Glomerular endothelial cell (primary cell): ENCODE data around the gene NUDT3. TPM values are rescaled to one million over a fixed set of nuclear protein-coding genes. Genes with fewer than 3 reads are reported as not detected.
"Not testable (repeated sequence)": the region's sequence is repeated elsewhere in the genome, so short reads cannot be mapped to it uniquely, and the experiment has no call there.

ENCODE experiments used
- DNase-seq: peaks from one replicate; pipeline ENCODE4 v3.0.0-alpha.2; 2011; ENCODE audit warnings: low read depth, low spot score; ENCODE audit errors: extremely low read depth
- total RNA-seq: library from RNA; depleted of rRNA; stranded (reverse); fragments of >200 nt; gene quantifications from 2 replicates; pipeline ENCODE4 v1.2.3, GENCODE V29; 2015

The NUDT3 gene
- total RNA-seq = 31.2 and 33.5 TPM in 2 replicates

- no peak for DNase-seq
These were observed at the start of gene NUDT3 for GRCh38 chr6:34392497-34393190. NUDT3 (minus strand) TSS chr6:34392669; CDS start chr6:34392362, 307 bp downstream.

GRCh38 chr6:34441526-34441925 is 49.1 kb upstream of the NUDT3 start:
- DNase-seq = no peak

- DNase-seq = no peak
These were observed 47.0 kb upstream of the NUDT3 start for GRCh38 chr6:34439442-34439841.

DNA sequence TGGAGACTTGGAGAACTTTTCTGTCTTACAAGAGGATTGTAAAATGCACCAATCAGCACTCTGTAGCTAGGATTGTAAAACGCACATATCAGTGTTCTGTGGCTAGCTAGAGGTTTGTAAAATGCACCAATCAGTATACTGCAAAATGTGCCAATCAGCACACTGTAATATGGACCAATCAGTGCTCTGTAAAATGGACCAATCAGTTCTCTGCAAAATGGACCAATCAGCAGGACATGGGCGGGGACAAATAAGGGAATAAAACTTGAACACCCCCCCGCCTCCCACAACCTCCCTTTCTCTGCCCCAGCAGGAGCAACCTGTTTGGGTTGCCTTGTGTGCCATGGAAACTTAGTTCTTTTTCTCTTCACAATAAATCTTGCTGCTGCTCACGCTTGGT is 46.2 kb upstream of the NUDT3 start:
- no peak for DNase-seq

GRCh38 chr6:34437644-34437970 is 45.1 kb upstream of the NUDT3 start:
- no peak for DNase-seq

- no peak for DNase-seq
These were observed 44.6 kb upstream of the NUDT3 start for GRCh38 chr6:34436803-34437643.

DNA sequence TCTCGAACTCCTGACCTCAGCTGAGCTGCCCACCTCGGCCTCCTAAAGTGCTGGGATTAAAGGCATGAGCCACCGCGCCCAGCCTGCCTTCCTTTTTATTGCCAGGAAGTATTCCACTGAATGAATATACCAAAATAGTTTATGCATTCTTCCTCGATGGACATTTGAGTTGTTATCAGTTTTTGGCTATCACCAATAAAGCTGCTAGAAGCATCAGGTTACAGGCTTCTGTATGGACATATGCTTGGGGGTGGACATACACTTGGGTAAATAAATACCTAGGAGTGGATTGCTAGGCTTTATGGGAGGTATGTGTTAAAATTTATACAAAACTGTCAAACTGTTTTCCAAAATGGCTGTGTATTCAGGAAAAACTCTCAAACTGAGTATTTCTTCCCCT is 43.4 kb upstream of the NUDT3 start:
- no peak for DNase-seq

DNA sequence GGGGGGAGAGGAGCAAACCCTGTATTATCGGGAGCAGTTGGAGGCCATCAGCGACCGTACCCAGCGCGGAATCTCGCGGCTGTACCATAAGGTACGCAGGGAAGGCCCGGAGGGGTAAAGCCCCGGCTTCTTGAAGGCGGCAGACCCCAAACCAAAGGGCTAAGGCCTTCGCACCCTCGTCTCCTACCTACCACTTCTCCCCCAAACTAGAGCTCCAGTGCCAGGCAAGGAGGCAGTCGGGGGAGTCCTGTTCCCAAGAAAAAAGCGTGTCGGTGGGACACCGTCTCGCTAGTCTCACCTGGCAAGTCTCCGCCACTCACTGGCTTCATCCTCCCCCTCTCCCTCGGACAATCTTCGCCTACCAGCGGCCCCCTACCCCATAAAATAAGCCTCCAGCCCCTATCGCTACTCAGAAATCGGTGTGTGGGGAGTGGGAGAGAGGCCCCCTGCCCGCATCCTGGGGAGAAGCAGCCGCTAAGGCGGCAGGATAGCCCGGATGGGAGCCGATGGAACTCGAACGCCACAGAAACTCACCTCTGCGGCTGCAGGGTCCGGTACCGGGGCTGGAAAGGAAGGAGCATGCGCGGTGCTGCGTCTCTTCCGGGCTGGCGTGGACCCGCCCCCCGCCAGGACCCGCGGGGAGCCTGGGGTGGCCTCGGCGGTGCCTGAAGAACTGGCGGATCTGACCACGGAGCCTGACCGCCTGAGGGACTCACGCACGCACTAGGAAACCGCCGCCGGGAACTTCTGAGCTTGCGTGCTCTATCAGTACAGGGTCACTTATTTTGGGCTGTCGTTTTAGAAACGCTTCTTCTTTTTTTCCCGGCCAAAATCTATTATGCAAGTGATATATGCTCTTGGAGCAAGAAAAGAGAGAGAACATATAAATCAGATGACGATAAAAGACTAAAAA is 33.3 kb upstream of the NUDT3 start, which contains the start of gene RPS10:
Gene RPS10, minus strand, starts transcription at position 572 of the 913 bp plus-strand sequence. CDS start 848 bp downstream, outside the sequence.
- DNase-seq = peak; percentile 55

- DNase-seq = no peak
These were observed 32.6 kb upstream of the NUDT3 start for GRCh38 chr6:34425132-34425497.

GRCh38 chr6:34424200-34425131 is 32.0 kb upstream of the NUDT3 start:
- no peak for DNase-seq

DNA sequence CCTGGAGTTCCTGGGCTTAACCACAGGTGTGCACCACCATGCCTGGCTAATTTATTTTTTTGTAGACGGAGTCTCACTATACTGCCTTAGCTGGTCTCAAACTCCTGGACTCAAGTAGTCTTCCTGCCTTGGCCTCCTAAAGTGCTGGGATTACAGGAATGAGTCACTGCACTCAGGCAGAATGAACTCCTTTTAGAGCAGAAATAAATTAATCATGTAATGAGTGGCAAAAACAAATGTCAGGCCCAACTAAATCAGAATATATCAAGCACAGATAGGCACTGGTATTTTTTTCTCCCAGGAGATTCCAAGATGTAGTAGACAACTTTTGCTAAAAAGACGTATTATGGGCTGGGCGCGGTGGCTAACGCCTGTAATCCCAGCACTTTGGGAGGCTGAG is 30.8 kb upstream of the NUDT3 start:
- DNase-seq = no peak

DNA sequence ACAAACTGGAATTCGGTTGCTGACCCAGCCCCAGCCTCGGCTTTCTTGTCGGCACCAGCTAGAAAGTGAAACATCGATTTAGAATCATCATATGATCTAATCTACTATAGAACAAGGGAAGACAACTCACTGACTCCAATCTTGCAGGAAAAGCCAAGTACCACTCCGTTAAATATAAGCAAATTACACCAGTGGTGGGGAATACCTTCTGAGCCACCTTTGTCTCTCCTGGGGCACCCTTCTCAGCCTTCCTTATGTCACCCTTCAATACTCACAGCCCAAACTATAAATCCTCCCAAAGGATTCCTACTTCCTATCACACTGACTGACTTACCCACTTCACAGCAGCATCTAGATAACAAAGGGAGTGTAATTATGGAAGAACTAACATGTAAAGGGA is 25.9 kb upstream of the NUDT3 start:
- no peak for DNase-seq

GRCh38 chr6:34416877-34417371 is 24.5 kb upstream of the NUDT3 start:
- DNase-seq = no peak

- no peak for DNase-seq
These were observed 22.8 kb upstream of the NUDT3 start for GRCh38 chr6:34414999-34415858.

GRCh38 chr6:34412643-34413214 is 20.3 kb upstream of the NUDT3 start:
- no peak for DNase-seq

- no peak for DNase-seq
These were observed 19.5 kb upstream of the NUDT3 start for GRCh38 chr6:34412016-34412415.

GRCh38 chr6:34407915-34408314 is 15.4 kb upstream of the NUDT3 start:
- DNase-seq = not testable (repeated sequence)

DNA sequence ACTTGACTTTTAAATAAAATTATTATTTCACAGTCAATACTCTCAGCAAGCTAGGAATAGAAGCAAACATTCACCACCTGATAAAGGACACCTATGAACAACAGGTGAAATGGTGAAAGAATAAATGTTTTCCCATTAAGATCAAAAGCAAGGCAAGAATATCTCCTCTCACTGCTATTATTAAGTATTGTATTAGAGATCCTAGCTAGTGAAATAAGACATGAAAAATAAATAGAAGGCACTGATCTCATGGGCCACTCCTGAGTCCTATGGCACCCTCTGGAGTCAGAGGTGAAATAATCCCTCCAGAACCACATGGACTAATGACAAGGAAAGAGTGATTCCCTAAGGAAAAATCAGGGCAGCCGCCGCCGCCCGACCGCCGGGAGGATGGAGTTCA is 4.0 kb upstream of the NUDT3 start:
- no peak for DNase-seq

GRCh38 chr6:34393966-34394305 is 1.5 kb upstream of the NUDT3 start:
- DNase-seq = no peak
